Right lobe of liver (tissue), 4 donors: ENCODE data around the gene IRF9.

Experiments
- CTCF ChIP-seq, 4 donors: fragments of 200-600 bp in 3 of 4; fragments of 450-650 bp in 1 of 4; IDR thresholded peaks; one replicate each; pipeline versions ENCODE4 v1.5.1 to v1.8.0; 2016 to 2022; ENCODE audit warnings: antibody characterized with exemption in 4 of 4, mild to moderate bottlenecking in 2 of 4
- POLR2A ChIP-seq: fragments of 450-650 bp; IDR thresholded peaks from one replicate; pipeline ENCODE4 v1.6.1; 2017; ENCODE audit warnings: antibody characterized with exemption, mild to moderate bottlenecking
- donor health status: DM: no; HTN: no; CAD: no.
- donor health status: DM: no; HTN: no; CAD: no.
- donor health status: DM: no; HTN: yes; CAD: no.

GRCh38 chr14:24127673-24128072 is 33.4 kb upstream of the IRF9 start:
- TF ChIP-seq POLR2A (no peak), CTCF (IDR thresholded peaks at IDR 0.05) (no peak)
